Spinal cord (tissue), 10 donors: Measurements from ENCODE around the gene GP5. TPM values are rescaled to one million over a fixed set of nuclear protein-coding genes. Genes with fewer than 3 reads are reported as not detected.
A peak's percentile ranks its signal among the peaks of the same experiment; 100 is the strongest.

Experiments used
- DNase-seq, 6 donors: peaks; one replicate each; pipeline versions ENCODE4 v3.0.0 to v3.0.0-alpha.2; 2013 to 2015; ENCODE audit warnings: low spot score in 6 of 6, low read depth in 4 of 6
- H3K27ac ChIP-seq: one replicate; pipeline ENCODE4 v1.5.1; 2013; ENCODE audit warnings: low read depth, low read length, control low read depth
- H3K27me3 ChIP-seq: one replicate; pipeline ENCODE4 v1.6.1; 2013; ENCODE audit warnings: low read length; ENCODE audit not compliant: control insufficient read depth, insufficient read depth
- H3K36me3 ChIP-seq: one replicate; pipeline ENCODE4 v1.6.1; 2013; ENCODE audit warnings: low read length; ENCODE audit not compliant: control insufficient read depth, insufficient read depth
- H3K4me1 ChIP-seq: one replicate; pipeline ENCODE4 v1.6.1; 2013; ENCODE audit warnings: low read length; ENCODE audit not compliant: control insufficient read depth, insufficient read depth
- H3K4me3 ChIP-seq: one replicate; pipeline ENCODE4 v1.5.1; 2013; ENCODE audit warnings: low read depth, low read length, control low read depth
- H3K9me3 ChIP-seq: one replicate; pipeline ENCODE4 v1.6.1; 2013; ENCODE audit warnings: low read length; ENCODE audit not compliant: control insufficient read depth, insufficient read depth
- WGBS: methylation state at CpG from one replicate; pipeline ENCODE4 v1.1.5; 2013; ENCODE audit warnings: missing lambda C conversion rate; ENCODE audit not compliant: insufficient coverage; 5-methylcytosine and 5-hydroxymethylcytosine counted together
- polyA plus RNA-seq, 2 donors: library from polyadenylated mRNA; unstranded; fragments of 120-200 nt; gene quantifications; one replicate each; pipeline ENCODE4 v1.2.1, GENCODE V29; 2013; ENCODE audit not compliant: insufficient read length in 2 of 2
- total RNA-seq, 2 donors: library from RNA; depleted of rRNA in 1 of 2; stranded (reverse); fragments of 120-200 nt in 1 of 2; fragments of >200 nt in 1 of 2; gene quantifications; one replicate each; pipeline versions ENCODE4 v1.2.3 to v1.2.4, GENCODE V29; 2013 to 2014
- donor health status: healthy.

Gene GP5
- total and polyA plus RNA-seq, 4 donors = 0.25 to 0.69 (median 0.31) TPM

- H3K9me3 ChIP-seq = no peaks in the 10 kb centered on the region
- peaks cover 28% of the 10 kb centered on the region for H3K4me1 ChIP-seq
- no peak for DNase-seq
- H3K4me3 ChIP-seq = no peak overlapping the region
- H3K36me3 ChIP-seq = no peaks in the 10 kb centered on the region
- no peak overlapping the region for H3K27ac ChIP-seq
- peaks cover 34% of the 10 kb centered on the region for H3K27me3 ChIP-seq
- WGBS = 90% methylated on average over 9 of the region's 9 CpGs
These were observed 2.3 kb upstream of the GP5 start for GRCh38 chr3:194401346-194401745.

GRCh38 chr3:194399874-194400411 lies 877 bp upstream of the GP5 start:
- no peak overlapping the region for H3K27ac ChIP-seq
- WGBS = 96% methylated on average over 9 of the region's 15 CpGs
- no peaks in the 10 kb centered on the region for H3K9me3 ChIP-seq
- no peak overlapping the region for H3K4me3 ChIP-seq
- H3K27me3 ChIP-seq = peaks cover 44% of the 10 kb centered on the region
- peaks cover 37% of the 10 kb centered on the region for H3K4me1 ChIP-seq
- H3K36me3 ChIP-seq = no peaks in the 10 kb centered on the region
- no peak for DNase-seq

- peak in 2 of 6 donors; percentile 44 to 60 for DNase-seq
- WGBS = 3% methylated on average over 38 of the region's 38 CpGs
- no peaks in the 10 kb centered on the region for H3K9me3 ChIP-seq
- H3K27me3 ChIP-seq = peaks cover 44% of the 10 kb centered on the region
- H3K4me3 ChIP-seq = peak overlapping the region; percentile 2
- no peaks in the 10 kb centered on the region for H3K36me3 ChIP-seq
- H3K27ac ChIP-seq = no peak overlapping the region
- peaks cover 37% of the 10 kb centered on the region for H3K4me1 ChIP-seq
These were observed 1.2 kb downstream of the GP5 start for GRCh38 chr3:194397757-194398312.

- Histone ChIP-seq H3K9me3 (no peaks in the 10 kb centered on the region), H3K27me3 (peaks cover 44% of the 10 kb centered on the region), H3K36me3 (no peaks in the 10 kb centered on the region), H3K27ac (no peak overlapping the region), H3K4me1 (peaks cover 36% of the 10 kb centered on the region), H3K4me3 (no peak overlapping the region)
- WGBS = 5% methylated on average over 73 of the region's 73 CpGs
- peak in 1 of 6 donors; percentile 23 for DNase-seq
These were observed 2.0 kb downstream of the GP5 start for GRCh38 chr3:194396859-194397756.

- no peak for DNase-seq
- H3K27me3 ChIP-seq = peaks cover 42% of the 10 kb centered on the region
- peaks cover 31% of the 10 kb centered on the region for H3K4me1 ChIP-seq
- H3K27ac ChIP-seq = no peak overlapping the region
- no peaks in the 10 kb centered on the region for H3K9me3 ChIP-seq
- no peaks in the 10 kb centered on the region for H3K36me3 ChIP-seq
- WGBS = 8% methylated on average over 11 of the region's 13 CpGs
- H3K4me3 ChIP-seq = peak overlapping the region; percentile 2
These were observed 2.6 kb downstream of the GP5 start for GRCh38 chr3:194396539-194396858.

- H3K4me1 ChIP-seq = peaks cover 28% of the 10 kb centered on the region
- DNase-seq = peak in 2 of 6 donors; percentile 59 to 74
- peak overlapping the region; percentile 2 for H3K4me3 ChIP-seq
- H3K27me3 ChIP-seq = peaks cover 42% of the 10 kb centered on the region
- H3K27ac ChIP-seq = no peak overlapping the region
- peaks cover under 1% of the 10 kb centered on the region for H3K9me3 ChIP-seq
- no peaks in the 10 kb centered on the region for H3K36me3 ChIP-seq
- 41% methylated on average over 25 of the region's 26 CpGs for WGBS
These were observed 3.1 kb downstream of the GP5 start for GRCh38 chr3:194395778-194396538.

- Histone ChIP-seq H3K27me3 (peaks cover 42% of the 10 kb centered on the region), H3K9me3 (peaks cover 3% of the 10 kb centered on the region), H3K36me3 (no peaks in the 10 kb centered on the region), H3K4me1 (peaks cover 28% of the 10 kb centered on the region), H3K4me3 (no peak overlapping the region), H3K27ac (no peak overlapping the region)
- peak in 2 of 6 donors; percentile 86 to 91 for DNase-seq
- 49% methylated on average over 4 of the region's 5 CpGs for WGBS
These were observed 3.9 kb downstream of the GP5 start for GRCh38 chr3:194395212-194395611.

GRCh38 chr3:194392576-194392975 lies 6.5 kb downstream of the GP5 start:
- Histone ChIP-seq H3K27ac (no peak overlapping the region), H3K36me3 (no peaks in the 10 kb centered on the region), H3K4me1 (peaks cover 21% of the 10 kb centered on the region), H3K4me3 (no peak overlapping the region), H3K9me3 (peaks cover 5% of the 10 kb centered on the region), H3K27me3 (peaks cover 21% of the 10 kb centered on the region)
- 55% methylated on average over 2 of the region's 7 CpGs for WGBS
- DNase-seq = no peak

GRCh38 chr3:194390835-194391234 lies 8.2 kb downstream of the GP5 start:
- no peaks in the 10 kb centered on the region for H3K36me3 ChIP-seq

More at GRCh38 chr3:194390835-194391234, 8.2 kb downstream of the GP5 start:
- Histone ChIP-seq H3K4me3 (no peak overlapping the region), H3K4me1 (peaks cover 4% of the 10 kb centered on the region), H3K27me3 (peaks cover 6% of the 10 kb centered on the region), H3K27ac (no peak overlapping the region), H3K9me3 (peaks cover 5% of the 10 kb centered on the region)
- DNase-seq = no peak
